PFSK-1 (cell line): ENCODE measurements around the gene TGM5.

ENCODE experiments used
- FOXP2 ChIP-seq: optimal IDR thresholded peaks from 2 replicates; pipeline ENCODE3; 2011; ENCODE audit warnings: borderline replicate concordance, control low read depth, inconsistent platforms; ENCODE audit not compliant: insufficient read depth; ENCODE audit errors: extremely low read length, extremely low read depth
- POLR2AphosphoS5 ChIP-seq: IDR thresholded peaks from 2 replicates; pipeline ENCODE4 v1.6.1; 2012; ENCODE audit warnings: low read depth, mild to moderate bottlenecking, control low read depth, low read length, moderate library complexity
- REST ChIP-seq, 2 experiments: IDR thresholded peaks; 2 replicates each; pipeline versions ENCODE4 v1.6.1 to v1.8.0; 2011 to 2012; ENCODE audit warnings: low read depth in 2 of 2, low read length in 2 of 2, control low read depth in 1 of 2, inconsistent platforms in 1 of 2, mild to moderate bottlenecking in 1 of 2, moderate library complexity in 1 of 2; ENCODE audit not compliant: insufficient read depth in 1 of 2
- SIN3A ChIP-seq: IDR thresholded peaks from 2 replicates; pipeline ENCODE4 v1.6.1; 2012; ENCODE audit warnings: mild to moderate bottlenecking, low read length, moderate library complexity, borderline replicate concordance; ENCODE audit not compliant: insufficient read depth
- TAF1 ChIP-seq: IDR thresholded peaks from 2 replicates; pipeline ENCODE4 v1.6.1; 2012; ENCODE audit warnings: low read length, control low read depth, borderline replicate concordance; ENCODE audit not compliant: insufficient read depth

The TGM5 gene

GRCh38 chr15:43286074-43286473, 19.3 kb upstream of the TGM5 start:
- TF ChIP-seq SIN3A (no peak), POLR2AphosphoS5 (no peak), REST (IDR thresholded peaks at IDR 0.05; ENCODE audit: insufficient read depth in 1 of 2, low read depth in 2 of 2, low read length in 2 of 2) (no peak), TAF1 (no peak), FOXP2 (no peak)

GRCh38 chr15:43285609-43286037, 18.9 kb upstream of the TGM5 start:
- no peak for TF ChIP-seq FOXP2
- TF ChIP-seq REST (IDR thresholded peaks at IDR 0.05; ENCODE audit: insufficient read depth in 1 of 2, low read depth in 2 of 2, low read length in 2 of 2): no peak
- no peak for TF ChIP-seq SIN3A
- no peak for TF ChIP-seq TAF1
- TF ChIP-seq POLR2AphosphoS5: no peak

GRCh38 chr15:43283526-43283925, 16.8 kb upstream of the TGM5 start:
- no peak for TF ChIP-seq REST (IDR thresholded peaks at IDR 0.05; ENCODE audit: insufficient read depth in 1 of 2, low read depth in 2 of 2, low read length in 2 of 2)
- TF ChIP-seq TAF1: no peak
- TF ChIP-seq SIN3A: no peak
- no peak for TF ChIP-seq FOXP2
- no peak for TF ChIP-seq POLR2AphosphoS5

GRCh38 chr15:43281926-43282602, 15.3 kb upstream of the TGM5 start:
- TF ChIP-seq FOXP2 (no peak), POLR2AphosphoS5 (no peak), TAF1 (no peak), SIN3A (no peak), REST (IDR thresholded peaks at IDR 0.05; ENCODE audit: insufficient read depth in 1 of 2, low read depth in 2 of 2, low read length in 2 of 2) (no peak)

- TF ChIP-seq POLR2AphosphoS5: no peak
- TF ChIP-seq FOXP2: no peak
- no peak for TF ChIP-seq SIN3A
- no peak for TF ChIP-seq REST (IDR thresholded peaks at IDR 0.05; ENCODE audit: insufficient read depth in 1 of 2, low read depth in 2 of 2, low read length in 2 of 2)
- no peak for TF ChIP-seq TAF1
These were observed 14.3 kb upstream of the TGM5 start for GRCh38 chr15:43280996-43281395.
